NCI-H146 treated with DMSO at 0.1 percent for 48 hours (cell line): ENCODE data around the gene CHN2.

ENCODE experiments used
- DNase-seq: peaks from one replicate; lab custom pipeline; 2025; ENCODE audit not compliant: unreplicated experiment; lab: John Stamatoyannopoulos, UW

Gene CHN2

DNA sequence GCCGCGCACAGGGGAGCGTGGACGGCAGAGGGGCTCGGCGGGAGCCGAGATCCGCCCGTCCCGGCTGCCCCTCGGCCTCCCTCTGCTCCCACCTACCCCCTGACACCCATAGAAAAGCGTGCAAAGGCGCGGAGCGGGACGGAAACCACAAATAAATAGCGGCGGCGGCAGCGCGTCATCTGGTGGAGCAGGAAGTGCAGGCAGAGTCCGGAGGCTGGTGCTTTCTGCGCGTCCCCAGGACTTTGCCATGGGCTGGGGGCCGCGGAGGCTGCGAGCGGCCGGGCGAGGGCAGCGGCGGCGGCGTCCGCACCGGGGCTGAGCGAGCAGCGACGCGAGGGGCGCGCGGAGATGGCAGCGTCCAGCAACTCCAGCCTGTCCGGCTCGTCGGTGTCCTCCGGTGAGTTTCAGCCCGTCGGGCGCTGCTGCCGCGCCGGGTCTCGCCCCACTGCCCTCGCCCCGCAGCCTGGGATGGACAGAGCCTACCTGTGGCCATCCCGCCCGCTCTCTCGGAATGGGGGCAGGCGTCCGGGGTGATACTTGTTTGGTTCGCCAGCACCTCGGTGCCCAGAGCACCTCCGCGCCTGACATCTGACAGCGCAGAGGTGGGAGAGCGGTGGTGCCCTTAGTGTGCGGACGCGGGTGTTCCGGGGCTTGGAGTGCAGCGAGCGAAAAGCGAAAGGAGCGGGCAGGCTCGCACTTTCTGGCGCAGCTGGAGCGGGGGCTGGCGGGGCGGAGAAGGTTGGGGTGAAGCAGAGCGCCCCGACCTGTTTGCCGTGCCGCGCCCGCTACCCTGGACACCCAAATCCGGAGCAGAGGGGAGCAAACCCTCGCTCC is at the start of gene CHN2:
TSS of gene CHN2 (plus strand) at position 182 of the 834 bp plus-strand sequence.
- DNase-seq, result peak; percentile 58

DNA sequence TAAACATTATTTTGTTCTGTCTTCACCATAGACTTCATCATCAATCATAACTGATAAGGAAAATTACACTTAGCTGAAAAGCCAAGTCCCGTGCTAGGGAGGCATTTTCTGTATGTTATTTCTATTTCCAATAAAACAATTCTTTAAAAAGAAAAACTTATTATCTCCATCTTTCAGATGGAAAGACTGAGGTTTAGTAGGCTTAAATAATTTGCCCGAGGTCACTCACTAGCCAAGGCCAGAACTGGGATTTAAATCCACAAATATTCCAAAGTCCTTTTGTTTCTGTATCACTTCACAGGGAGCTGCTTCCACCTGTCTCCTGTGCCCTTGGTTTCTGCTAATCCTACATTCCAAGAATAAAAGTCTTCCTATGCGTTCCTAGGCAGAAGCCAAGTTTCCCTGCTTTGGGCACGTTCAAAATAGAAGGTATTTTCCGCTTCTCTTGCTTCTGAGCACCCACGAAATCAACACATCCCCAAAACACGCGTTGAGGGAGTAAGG is 49.0 kb upstream of the CHN2 start:
- DNase-seq, result no peak

DNA sequence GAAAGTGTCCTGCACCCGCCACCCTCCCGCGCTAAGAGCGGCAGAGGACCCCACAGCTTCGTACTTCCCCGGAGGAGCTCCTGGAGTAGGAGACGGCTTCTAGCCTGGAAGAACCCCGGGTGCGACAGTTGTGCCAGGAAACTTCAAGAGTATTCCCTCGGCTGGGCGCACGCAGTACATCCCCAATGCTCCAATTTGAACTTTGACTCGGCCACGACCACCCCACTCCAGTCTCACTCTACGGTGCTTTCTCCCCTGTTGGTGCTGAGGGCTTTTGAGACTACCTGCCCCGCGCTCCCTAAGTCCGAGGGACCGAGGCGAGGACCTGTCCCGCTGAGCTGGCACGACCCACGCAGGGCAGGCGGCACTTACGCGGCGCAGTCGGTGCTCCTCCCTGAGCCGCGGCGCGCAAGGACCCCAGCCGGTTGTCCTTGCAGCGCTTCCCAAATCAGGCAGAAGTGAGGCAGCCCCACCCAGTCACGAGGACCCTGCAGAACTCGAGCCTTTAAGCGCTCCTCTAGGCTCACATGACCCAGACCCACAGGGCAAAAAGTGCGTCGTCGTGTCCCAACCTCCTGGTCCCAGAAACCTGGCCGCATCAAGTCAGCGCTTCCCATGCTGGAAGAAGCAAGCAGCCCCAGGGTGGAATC is 48.4 kb upstream of the CHN2 start, which contains the start of gene CPVL:
TSS of gene CPVL (minus strand) at position 481 of the 650 bp plus-strand sequence. CDS start 25,476 bp downstream, outside the sequence.
- peak; percentile 46 for DNase-seq

DNA sequence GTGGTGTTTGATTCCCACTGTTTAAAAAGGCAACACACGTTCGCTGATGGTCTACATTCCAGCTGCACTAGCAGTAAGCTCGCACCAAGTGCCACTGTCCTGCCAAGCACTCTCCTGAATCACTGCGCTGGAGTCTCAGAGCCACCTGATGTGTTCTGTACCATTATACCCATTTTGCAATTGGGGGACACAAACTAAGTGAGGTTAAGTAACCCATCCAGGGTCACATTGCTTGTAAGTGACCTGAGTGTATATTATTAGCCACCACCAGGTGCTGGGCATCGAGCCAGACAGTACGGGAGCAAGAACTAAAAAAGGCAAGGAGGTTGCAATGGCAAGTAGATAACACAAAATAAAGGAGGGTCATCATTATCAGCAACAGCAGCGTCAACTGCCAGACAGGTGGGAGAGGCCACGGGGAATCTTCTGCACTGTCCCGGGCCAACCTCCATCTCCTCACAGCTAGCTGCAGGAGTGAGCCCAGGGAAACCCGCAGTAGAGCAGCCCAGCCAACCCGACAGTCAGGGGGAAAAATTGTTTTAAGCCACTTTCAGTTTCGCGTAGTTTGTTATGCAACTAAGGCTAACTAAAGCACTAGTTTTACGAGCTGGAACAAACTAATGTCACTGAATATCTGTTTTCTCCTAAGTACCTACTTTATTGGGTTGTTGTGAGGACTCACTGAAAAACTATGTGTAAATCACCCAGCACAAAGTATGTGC is 47.5 kb upstream of the CHN2 start:
- DNase-seq, result peak; percentile 36

DNA sequence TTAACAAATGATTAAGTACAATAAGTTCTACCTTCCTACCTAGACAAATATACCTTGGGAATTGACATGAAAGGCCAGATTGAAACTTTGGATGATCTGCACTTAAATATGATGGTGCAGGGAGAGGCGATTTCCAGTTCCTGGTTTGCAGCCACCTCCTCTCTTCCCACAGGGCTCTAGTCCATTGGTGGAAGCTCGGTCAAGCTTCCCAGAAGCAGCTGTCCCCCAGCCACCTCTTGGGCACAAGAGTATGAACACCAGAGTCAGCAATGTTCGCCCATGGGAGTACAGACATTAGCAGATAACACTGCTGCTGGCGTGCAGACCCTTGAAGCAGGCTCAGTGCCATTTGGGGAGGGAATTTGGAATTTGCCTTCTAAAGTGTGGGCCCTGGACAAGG is 46.8 kb upstream of the CHN2 start:
- no peak for DNase-seq

DNA sequence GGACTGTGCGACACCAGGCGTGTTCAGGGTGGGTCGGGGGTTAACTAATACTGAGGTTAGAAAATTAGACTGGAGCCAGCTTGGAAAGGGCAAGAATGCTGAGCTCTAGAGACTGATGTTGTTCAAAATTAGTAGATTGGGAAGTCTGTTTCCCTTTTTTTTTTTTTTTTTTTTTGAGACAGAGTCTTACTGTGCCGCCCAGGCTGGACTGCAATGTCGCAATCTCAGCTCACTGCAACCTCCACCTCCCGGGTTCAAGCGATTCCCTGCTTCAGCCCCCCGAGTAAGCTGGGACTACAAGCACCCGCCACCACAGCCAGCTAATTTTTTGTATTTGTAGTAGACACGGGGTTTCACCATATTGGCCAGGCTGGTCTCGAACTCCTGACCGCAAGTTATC is 45.5 kb upstream of the CHN2 start:
- DNase-seq, result no peak

DNA sequence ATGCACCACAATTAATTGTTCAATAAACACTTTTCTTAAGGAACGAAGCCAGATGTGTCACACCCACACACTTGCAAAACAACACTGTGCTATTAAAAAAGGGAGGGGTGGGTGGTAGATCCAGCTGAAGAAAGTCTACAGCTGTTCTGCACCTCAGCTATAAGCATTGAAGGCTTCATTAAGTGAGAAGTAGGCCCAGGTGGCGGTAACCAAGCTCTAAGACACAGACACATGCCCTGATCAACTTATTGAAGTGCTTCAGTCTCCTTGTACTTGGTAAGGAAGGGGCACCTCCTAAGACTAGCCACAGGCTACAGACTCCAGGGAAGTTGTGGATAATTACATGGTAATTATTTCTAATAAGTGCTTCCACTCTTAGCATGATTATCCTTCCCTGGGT is 43.7 kb upstream of the CHN2 start:
- DNase-seq, result no peak

DNA sequence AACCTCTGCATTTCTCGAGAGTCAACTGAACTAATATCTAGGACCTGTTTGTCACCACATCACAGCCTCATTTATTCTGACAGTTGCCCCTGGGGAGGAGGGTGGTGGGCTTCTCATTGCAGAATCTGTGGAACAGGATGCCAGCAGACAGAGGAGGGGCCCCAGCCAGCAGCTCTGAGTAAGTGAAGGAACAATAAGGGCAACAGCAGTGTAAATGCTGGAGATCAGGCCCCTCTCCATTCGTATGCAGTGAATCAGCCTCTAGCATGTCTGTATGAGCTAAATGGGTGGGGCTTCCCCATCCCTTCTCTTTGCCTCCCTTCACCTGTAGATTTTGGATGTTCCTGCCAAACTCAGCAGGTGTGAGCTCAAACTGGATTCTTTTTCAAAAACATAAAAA is 40.5 kb upstream of the CHN2 start:
- DNase-seq, result no peak

DNA sequence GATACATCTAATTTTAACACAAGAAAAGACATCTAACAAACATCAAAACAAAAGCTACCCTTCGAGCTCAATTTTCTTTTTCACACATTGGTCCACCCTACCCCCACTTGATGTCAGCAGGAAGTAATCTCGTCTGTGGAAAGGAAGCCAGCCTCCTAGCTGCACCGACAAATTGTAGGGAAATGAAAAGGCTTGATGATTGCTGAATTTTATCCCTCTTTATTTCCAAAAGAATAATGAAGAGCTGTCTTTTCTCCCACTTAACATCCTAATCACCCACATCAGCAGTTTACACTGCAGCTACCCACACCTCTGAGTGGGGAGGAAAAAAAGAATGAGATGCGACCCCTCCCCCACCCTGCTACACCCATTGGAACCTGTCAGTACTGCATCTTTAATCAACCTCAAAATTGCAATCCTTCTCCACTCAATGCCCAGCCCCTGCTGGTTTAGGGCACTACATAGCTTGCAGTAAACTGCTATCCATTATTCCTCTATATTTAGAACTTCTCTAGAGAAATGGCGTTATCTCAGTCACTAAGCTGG is 37.6 kb upstream of the CHN2 start:
- no peak for DNase-seq

DNA sequence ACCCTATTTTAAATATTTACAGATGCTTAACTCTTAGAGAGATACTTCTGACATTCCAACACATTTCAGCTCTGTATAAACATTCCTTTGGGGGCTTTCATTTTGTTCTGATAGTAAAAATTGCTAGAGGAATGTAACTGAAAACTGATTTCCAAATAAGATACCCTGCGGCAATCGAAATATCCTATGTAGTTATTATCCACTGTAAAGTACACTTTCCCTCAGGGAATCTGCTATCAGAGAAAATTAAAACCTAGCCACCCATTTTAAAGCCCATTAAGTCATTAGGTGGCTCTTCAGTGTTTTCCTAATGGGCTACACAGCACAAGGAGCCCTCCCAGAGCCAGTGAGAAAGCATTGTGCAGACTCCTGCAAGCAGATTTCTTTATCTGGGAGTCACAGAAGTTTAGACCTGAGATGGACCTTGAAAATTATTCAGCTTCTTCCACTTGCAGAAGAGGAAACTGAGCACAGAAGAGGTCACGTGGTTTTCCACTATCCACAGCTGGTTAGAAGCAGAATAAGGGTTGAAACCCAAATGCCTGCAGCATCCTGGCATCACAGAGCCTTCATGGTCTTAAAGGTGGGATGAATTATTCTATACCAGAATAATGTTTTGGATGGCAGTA is 35.7 kb upstream of the CHN2 start:
- DNase-seq, result peak; percentile 49

DNA sequence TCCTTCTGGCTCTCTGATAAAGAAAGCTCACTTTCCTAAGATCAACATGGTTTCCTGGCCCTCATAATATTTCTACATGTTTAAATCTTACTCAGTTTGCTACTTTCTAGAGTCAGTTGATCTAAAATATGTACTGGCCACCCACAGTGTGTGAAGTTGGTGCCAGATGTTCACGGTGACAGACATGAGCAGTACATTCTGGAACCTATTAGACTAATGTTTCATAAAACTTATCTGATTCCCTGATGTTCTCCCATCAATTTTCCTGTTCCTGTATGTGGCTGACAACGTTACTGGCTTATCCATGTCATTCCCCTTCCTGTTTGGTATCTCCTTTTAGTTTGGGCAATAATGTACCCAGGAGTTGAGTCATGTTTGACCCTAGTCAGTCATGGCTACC is 34.5 kb upstream of the CHN2 start:
- no peak for DNase-seq

DNA sequence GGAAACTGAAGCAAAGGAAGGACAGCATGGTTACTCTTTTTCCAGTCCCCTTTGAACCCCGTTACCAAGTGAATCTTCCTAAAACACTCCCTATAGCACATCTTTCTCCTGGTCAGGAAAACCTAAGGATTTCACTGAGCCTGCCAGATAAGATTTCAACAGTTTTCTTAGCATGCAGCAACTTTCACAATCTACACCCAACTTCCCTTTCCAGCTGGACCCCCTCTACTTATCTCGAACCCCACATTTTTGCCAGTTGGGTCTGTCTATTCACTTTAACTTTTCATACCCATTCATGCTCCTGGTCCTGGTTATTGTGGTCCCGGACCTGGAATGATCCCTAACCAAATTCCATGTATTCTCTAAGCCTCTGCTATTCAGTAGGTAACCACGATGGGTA is 33.3 kb upstream of the CHN2 start:
- no peak for DNase-seq

DNA sequence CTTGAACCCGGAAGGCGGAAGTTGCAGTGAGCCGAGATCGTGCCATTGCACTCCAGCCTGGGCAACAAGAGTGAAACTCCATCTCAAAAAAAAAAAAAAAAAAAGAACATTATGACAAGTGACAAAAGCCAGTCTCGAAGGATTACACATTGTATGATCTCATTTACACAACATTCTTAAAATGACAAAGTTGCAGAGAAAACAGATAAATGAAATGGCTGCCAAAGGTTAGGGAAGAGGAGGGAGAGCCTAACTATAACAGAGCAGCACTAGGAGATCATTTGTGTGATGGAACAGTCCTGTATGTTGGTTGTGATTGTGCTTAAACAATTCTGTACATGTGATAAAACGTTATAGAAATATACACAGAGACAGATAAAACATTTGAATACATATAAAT is 32.0 kb upstream of the CHN2 start:
- no peak for DNase-seq

DNA sequence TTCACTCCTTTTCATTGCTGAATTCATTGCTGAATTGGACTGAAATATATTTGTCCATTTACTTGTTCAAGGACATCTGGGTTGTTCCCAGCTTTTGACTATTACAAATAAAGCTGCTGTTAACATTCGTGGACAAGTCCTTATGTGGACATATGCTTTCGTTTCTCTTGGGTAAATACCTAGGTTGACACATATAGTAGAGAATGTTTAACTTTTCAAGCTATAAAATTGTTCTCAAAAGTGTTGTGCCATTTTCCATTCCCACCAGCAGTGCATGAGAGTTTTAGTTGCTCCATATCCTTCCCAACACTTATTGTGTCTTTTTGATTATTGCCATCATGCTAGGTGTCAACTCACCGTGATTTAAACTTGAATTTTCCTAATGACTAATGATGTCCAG is 30.7 kb upstream of the CHN2 start:
- DNase-seq, result no peak

DNA sequence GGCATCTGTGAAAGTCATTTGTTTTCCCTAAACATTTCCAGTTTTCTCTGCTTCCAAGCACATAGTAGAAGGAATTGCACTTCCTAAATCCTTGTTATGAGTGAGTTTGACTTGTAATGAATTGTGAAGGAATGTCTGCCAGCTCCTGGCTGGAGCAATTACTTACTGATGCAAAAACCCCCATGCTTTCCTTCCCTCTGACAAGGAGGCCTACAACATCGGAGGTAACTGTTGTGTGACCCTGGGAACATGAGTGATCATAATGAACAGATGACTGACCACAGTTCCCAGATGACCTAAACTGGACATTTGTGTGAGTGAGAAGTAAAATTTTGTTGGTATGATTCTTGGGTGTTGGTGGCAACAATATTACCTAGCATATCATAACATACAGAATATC is 26.9 kb upstream of the CHN2 start:
- DNase-seq, result no peak

DNA sequence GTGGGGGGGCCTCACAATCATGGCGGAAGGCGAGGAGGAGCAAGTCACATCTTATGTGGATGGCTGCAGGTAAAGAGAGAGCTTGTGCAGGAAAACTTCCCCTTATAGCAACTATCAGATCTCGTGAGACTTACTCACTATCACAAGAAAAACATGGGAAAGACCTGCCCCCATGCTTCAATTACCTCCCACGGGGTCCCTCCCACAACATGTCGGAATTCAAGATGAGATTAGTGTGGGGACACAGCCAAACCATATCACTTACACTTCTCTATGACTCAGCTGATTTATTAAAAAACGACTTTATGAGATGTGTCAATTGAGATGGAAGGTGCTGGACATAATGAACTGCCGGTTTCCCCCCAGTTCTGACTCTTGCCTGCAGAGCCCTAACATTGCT is 23.8 kb upstream of the CHN2 start:
- no peak for DNase-seq

DNA sequence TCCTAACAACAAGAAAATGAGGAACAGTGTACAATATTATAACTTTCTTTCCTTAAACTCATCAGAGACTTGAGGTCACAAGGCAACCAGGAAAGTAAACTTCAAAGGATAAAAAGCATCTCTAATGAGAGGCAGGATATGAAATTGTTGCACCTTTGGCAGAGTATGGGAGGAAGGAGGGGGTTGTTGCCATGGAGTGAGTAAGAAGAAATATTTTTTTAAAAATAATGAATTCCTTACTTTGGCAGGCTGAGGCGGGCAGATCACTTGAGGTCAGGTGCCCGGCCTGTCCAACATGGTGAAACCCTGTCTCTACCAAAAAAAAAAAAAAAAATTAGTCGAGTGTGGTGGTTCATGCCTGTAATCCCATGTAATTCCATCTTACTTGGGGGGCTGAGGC is 21.1 kb upstream of the CHN2 start:
- DNase-seq, result no peak

DNA sequence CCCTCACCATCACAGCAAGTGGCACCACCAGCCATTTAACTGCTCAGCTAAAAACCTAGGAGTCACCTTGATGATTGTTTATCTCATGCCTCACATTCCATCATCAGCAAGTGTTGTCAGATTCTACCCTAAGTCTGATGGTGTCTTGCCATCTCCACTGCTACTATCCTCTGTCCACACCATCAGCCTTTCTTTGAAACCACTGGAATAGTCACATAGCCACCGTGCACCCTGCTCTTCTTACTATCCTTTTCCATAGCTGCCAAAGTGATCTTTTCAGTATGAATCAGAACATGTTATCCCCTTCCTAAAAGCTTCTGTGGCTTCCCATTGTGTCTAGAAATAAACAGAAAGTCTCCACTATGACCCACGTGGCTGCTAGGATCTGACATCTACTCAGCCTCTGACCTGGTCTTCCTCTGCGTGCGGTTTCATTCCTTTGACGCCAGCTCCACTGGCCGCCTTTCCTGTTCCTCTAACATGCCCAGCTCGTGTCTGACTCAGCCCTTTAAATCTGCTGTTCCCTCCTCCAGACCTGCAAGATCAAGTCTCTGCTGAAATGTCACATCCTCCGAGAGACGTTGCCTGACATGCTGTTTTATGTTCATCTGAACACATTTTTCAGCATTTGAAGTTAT is 16.5 kb upstream of the CHN2 start:
- DNase-seq, result no peak

DNA sequence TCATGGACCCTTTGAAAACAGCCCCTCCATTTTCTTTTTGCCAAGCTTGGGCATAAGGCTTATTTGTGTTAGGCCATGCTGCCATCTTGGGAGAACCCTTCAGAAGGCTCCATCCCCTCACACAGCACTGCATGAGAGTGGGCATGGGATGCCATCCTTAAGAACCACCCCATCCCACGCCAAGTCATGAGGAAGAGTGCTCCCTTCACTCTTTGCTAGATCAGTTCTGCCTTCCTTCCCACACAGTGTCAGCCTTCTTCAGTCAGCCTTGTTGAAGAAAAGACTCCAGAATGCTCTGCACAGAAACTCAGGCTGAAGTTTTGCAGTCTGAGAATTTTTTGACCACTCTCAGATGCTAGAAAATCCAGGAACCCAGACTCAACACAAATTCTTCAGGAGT is 15.5 kb upstream of the CHN2 start:
- DNase-seq, result no peak

DNA sequence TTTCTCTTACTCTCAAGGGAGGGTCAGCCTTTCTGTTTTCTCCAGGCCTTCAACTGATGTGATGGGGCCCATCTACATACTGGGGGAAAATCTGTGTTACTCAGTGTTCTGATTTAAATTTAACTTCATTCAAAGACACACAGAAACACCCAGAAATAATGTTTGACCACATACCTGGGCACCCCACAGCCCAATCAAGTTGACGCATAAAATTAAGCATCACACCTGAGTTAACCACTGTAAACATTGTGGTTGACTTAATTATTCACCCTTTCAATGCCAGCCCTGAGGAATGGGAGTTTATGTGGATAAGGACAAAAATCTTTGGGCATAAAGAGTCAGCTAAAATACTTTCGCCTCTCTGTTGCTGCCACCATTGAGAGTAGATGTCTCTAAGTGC is 10.0 kb upstream of the CHN2 start:
- no peak for DNase-seq

DNA sequence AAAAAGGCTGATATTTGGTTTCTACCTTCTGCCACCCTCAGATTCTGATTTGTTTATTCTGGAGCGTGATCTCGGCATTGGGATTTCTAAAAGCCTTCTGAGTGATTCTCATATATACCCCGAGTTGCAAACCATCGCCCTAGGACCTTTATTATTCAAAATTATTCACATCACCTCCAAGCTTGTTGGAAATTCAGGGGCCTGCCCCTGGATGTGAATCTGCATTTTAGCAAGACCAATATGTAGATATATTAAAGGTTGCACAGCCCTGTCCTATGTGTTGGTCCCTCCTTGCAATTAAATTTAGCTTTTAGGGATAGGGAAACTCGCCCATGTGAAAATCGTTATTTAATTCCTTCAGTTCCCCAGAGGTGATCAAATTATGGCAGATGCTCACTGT is 9.0 kb upstream of the CHN2 start:
- DNase-seq, result no peak
